CD8-positive, alpha-beta memory T cell (primary cell): Measurements from ENCODE around the gene TRIM39. TPM values are rescaled to one million over a fixed set of nuclear protein-coding genes. Genes with fewer than 3 reads are reported as not detected.
A peak's percentile ranks its signal among the peaks of the same experiment; 100 is the strongest.
"Not testable (repeated sequence)": the region's sequence is repeated elsewhere in the genome, so short reads cannot be mapped to it uniquely, and the experiment has no call there.

Experiments
- CTCF ChIA-PET: fragments of 350-600 bp; sonication (Branson Sonifier 250); formaldehyde crosslinking; loops from one replicate; lab custom pipeline; 2021; ENCODE audit warnings: antibody characterized with exemption; lab: Charles Lee
- POLR2A ChIA-PET: fragments of 350-600 bp; sonication (Branson Sonifier 250); formaldehyde crosslinking; loops from one replicate; lab custom pipeline; 2021; ENCODE audit warnings: antibody characterized with exemption; lab: Charles Lee
- DNase-seq, 5 donors: peaks; one replicate each; pipeline versions ENCODE4 v3.0.0 to v3.0.0-alpha.2; 2020 to 2022; ENCODE audit warnings: mixed read lengths in 1 of 5
- H3K27ac ChIP-seq: one replicate; pipeline ENCODE4 v1.7.0; 2013; ENCODE audit warnings: low read depth, mild to moderate bottlenecking, low read length, moderate library complexity
- H3K27me3 ChIP-seq: 2 replicates; pipeline ENCODE4 v1.7.0; 2013; ENCODE audit warnings: low read length, mild to moderate bottlenecking; ENCODE audit not compliant: insufficient read depth, poor library complexity, severe bottlenecking
- H3K36me3 ChIP-seq: 2 replicates; pipeline ENCODE4 v1.7.0; 2013; ENCODE audit warnings: mild to moderate bottlenecking, low read length, moderate library complexity; ENCODE audit not compliant: insufficient read depth
- H3K4me1 ChIP-seq: 2 replicates; pipeline ENCODE4 v1.7.0; 2013; ENCODE audit warnings: mild to moderate bottlenecking, low read length, moderate library complexity; ENCODE audit not compliant: insufficient read depth
- H3K4me3 ChIP-seq: 2 replicates; pipeline ENCODE4 v1.7.0; 2013; ENCODE audit warnings: mild to moderate bottlenecking, low read length
- H3K9me3 ChIP-seq: 2 replicates; pipeline ENCODE4 v1.7.0; 2013; ENCODE audit warnings: mild to moderate bottlenecking, low read length
- H3K27ac Mint-ChIP-seq, 8 donors: one replicate each; pipeline ENCODE4 v1.8.0; 2020 to 2021; ENCODE audit warnings: mixed read lengths in 8 of 8, mild to moderate bottlenecking in 6 of 8, inconsistent platforms in 3 of 8, moderate library complexity in 3 of 8
- H3K27me3 Mint-ChIP-seq, 2 donors: one replicate each; pipeline ENCODE4 v1.8.0; 2020 to 2021; ENCODE audit warnings: mixed read lengths in 2 of 2, mild to moderate bottlenecking in 1 of 2, moderate library complexity in 1 of 2
- H3K36me3 Mint-ChIP-seq, 3 donors: one replicate each; pipeline ENCODE4 v1.8.0; 2020 to 2021; ENCODE audit warnings: mixed read lengths in 3 of 3, inconsistent platforms in 1 of 3, mild to moderate bottlenecking in 1 of 3
- H3K4me1 Mint-ChIP-seq, 3 donors: one replicate each; pipeline ENCODE4 v1.8.0; 2020 to 2021; ENCODE audit warnings: mixed read lengths in 3 of 3, inconsistent platforms in 1 of 3, mild to moderate bottlenecking in 1 of 3
- H3K4me3 Mint-ChIP-seq, 7 donors: one replicate each; pipeline ENCODE4 v1.8.0; 2020 to 2021; ENCODE audit warnings: mixed read lengths in 7 of 7, mild to moderate bottlenecking in 6 of 7, moderate library complexity in 4 of 7, inconsistent platforms in 2 of 7
- H3K9me3 Mint-ChIP-seq, 5 donors: one replicate each; pipeline ENCODE4 v1.8.0; 2020 to 2022; ENCODE audit warnings: mixed read lengths in 5 of 5, mild to moderate bottlenecking in 3 of 5, moderate library complexity in 2 of 5, inconsistent platforms in 1 of 5
- polyA plus RNA-seq: library from polyadenylated mRNA; unstranded; fragments of 300-500 nt; fragmentation: Illumina TruSeq; gene quantifications from one replicate; pipeline ENCODE4 v1.2.3, GENCODE V29; 2021
- total RNA-seq, 2 experiments: library from RNA; stranded (reverse); gene quantifications; one replicate each; pipeline ENCODE4 v1.2.3, GENCODE V29; 2021

The TRIM39 gene
- total and polyA plus RNA-seq, 3 experiments from 2014 or later, result 12.0 to 21.9 (median 19.9) TPM

- Mint-ChIP-seq H3K27me3 (peaks cover 33 to 71% of the 10 kb centered on the region in 2 donors), H3K4me1 (peaks cover 7 to 10% (median 10%) of the 10 kb centered on the region in 3 donors), H3K27ac (no peak overlapping the region)
Observed at GRCh38 chr6:30356536-30356935, 29.8 kb downstream of the TRIM39 start.

GRCh38 chr6:30357678-30358540, 31.2 kb downstream of the TRIM39 start:
- H3K4me1 ChIP-seq, result peaks cover 5% of the 10 kb centered on the region
- no peaks in the 10 kb centered on the region for H3K9me3 ChIP-seq
- POLR2A ChIA-PET, result interaction anchor here (1.4 kb wide), 1 partner anchor 32 kb away, joined by 6 read pairs; no protein-coding TSS in a partner anchor
- peaks cover 48% of the 10 kb centered on the region for H3K27me3 ChIP-seq
- peaks cover 7 to 10% (median 10%) of the 10 kb centered on the region in 3 donors for H3K4me1 Mint-ChIP-seq
- H3K27ac ChIP-seq, result no peak overlapping the region
- peak; percentile 29 to 66 (median 47) for DNase-seq
- H3K4me3 Mint-ChIP-seq, result peak overlapping the region; percentile 63 to 93 (median 86)
- peak overlapping the region in 1 of 8 donors; percentile 66 for H3K27ac Mint-ChIP-seq
- peak overlapping the region; percentile 66 for H3K4me3 ChIP-seq
- H3K9me3 Mint-ChIP-seq, result peaks cover 0 to 4% (median 0%) of the 10 kb centered on the region in 5 donors
- H3K36me3 Mint-ChIP-seq, result no peaks in the 10 kb centered on the region
- CTCF ChIA-PET, result interaction anchor here (1.0 to 1.7 kb wide), 7 partner anchors 10 to 95 kb away, joined by 3 to 10 read pairs (median 4); no protein-coding TSS in a partner anchor
- H3K27me3 Mint-ChIP-seq, result peaks cover 31 to 76% of the 10 kb centered on the region in 2 donors
- no peaks in the 10 kb centered on the region for H3K36me3 ChIP-seq

More at GRCh38 chr6:30356536-30356935, 29.8 kb downstream of the TRIM39 start:
- Histone ChIP-seq H3K9me3 (no peaks in the 10 kb centered on the region), H3K4me1 (peaks cover 5% of the 10 kb centered on the region), H3K4me3 (no peak overlapping the region), H3K27ac (no peak overlapping the region), H3K36me3 (no peaks in the 10 kb centered on the region), H3K27me3 (peaks cover 46% of the 10 kb centered on the region)
- no peak overlapping the region for H3K4me3 Mint-ChIP-seq
- ChIA-PET POLR2A (no interaction called here), CTCF (no interaction called here)
- no peaks in the 10 kb centered on the region for H3K9me3 Mint-ChIP-seq
- H3K36me3 Mint-ChIP-seq, result no peaks in the 10 kb centered on the region
- DNase-seq, result no peak

- no peaks in the 10 kb centered on the region for H3K36me3 ChIP-seq
- H3K4me1 ChIP-seq, result peaks cover 5% of the 10 kb centered on the region
- Mint-ChIP-seq H3K27ac (no peak overlapping the region), H3K9me3 (peaks cover 0 to 4% (median 0%) of the 10 kb centered on the region in 5 donors), H3K36me3 (no peaks in the 10 kb centered on the region), H3K27me3 (peaks cover 31 to 83% of the 10 kb centered on the region in 2 donors), H3K4me3 (no peak overlapping the region), H3K4me1 (peaks cover 7 to 10% (median 10%) of the 10 kb centered on the region in 3 donors)
- CTCF ChIA-PET, result interaction anchor here (1.1 to 1.7 kb wide), 3 partner anchors 8 to 52 kb away, joined by 3 to 8 read pairs (median 4); no protein-coding TSS in a partner anchor
- H3K27ac ChIP-seq, result no peak overlapping the region
- no peaks in the 10 kb centered on the region for H3K9me3 ChIP-seq
- POLR2A ChIA-PET, result interaction anchor here (1.4 kb wide), 1 partner anchor 33 kb away, joined by 6 read pairs; no protein-coding TSS in a partner anchor
- DNase-seq, result no peak
- no peak overlapping the region for H3K4me3 ChIP-seq
- H3K27me3 ChIP-seq, result peaks cover 48% of the 10 kb centered on the region
Observed at GRCh38 chr6:30359276-30359675, 32.5 kb downstream of the TRIM39 start.

- H3K9me3 ChIP-seq, result no peaks in the 10 kb centered on the region
- no peaks in the 10 kb centered on the region for H3K36me3 ChIP-seq
- CTCF ChIA-PET, result interaction anchor here (0.9 kb wide), 1 partner anchor 38 kb away, joined by 3 read pairs; no protein-coding TSS in a partner anchor
- DNase-seq, result no peak
- Mint-ChIP-seq H3K27me3 (peaks cover 29 to 84% of the 10 kb centered on the region in 2 donors), H3K27ac (no peak overlapping the region), H3K36me3 (no peaks in the 10 kb centered on the region), H3K4me3 (no peak overlapping the region), H3K9me3 (peaks cover 0 to 4% (median 0%) of the 10 kb centered on the region in 5 donors), H3K4me1 (peaks cover 7 to 10% (median 10%) of the 10 kb centered on the region in 3 donors)
- H3K4me3 ChIP-seq, result no peak overlapping the region
- POLR2A ChIA-PET, result no interaction called here
- H3K4me1 ChIP-seq, result peaks cover 5% of the 10 kb centered on the region
- H3K27ac ChIP-seq, result no peak overlapping the region
- H3K27me3 ChIP-seq, result peaks cover 53% of the 10 kb centered on the region
Observed at GRCh38 chr6:30360139-30360538, 33.4 kb downstream of the TRIM39 start.

GRCh38 chr6:30361661-30362060, 34.9 kb downstream of the TRIM39 start:
- CTCF ChIA-PET, result no interaction called here
- H3K9me3 ChIP-seq, result no peaks in the 10 kb centered on the region
- peaks cover 5% of the 10 kb centered on the region for H3K4me1 ChIP-seq
- no peak overlapping the region for H3K4me3 ChIP-seq
- H3K27me3 ChIP-seq, result peaks cover 54% of the 10 kb centered on the region
- POLR2A ChIA-PET, result no interaction called here
- Mint-ChIP-seq H3K9me3 (peaks cover 0 to 4% (median 0%) of the 10 kb centered on the region in 5 donors), H3K4me1 (peaks cover 7 to 10% (median 10%) of the 10 kb centered on the region in 3 donors), H3K27me3 (peaks cover 42 to 90% of the 10 kb centered on the region in 2 donors), H3K4me3 (no peak overlapping the region), H3K36me3 (peaks cover 0 to 4% (median 0%) of the 10 kb centered on the region in 3 donors), H3K27ac (no peak overlapping the region)
- H3K36me3 ChIP-seq, result no peaks in the 10 kb centered on the region
- H3K27ac ChIP-seq, result no peak overlapping the region
- no peak for DNase-seq

- H3K27ac Mint-ChIP-seq, result no peak overlapping the region
- ChIA-PET POLR2A (no interaction called here), CTCF (no interaction called here)
- Histone ChIP-seq H3K27ac (no peak overlapping the region), H3K4me1 (no peaks in the 10 kb centered on the region), H3K27me3 (peaks cover 42% of the 10 kb centered on the region), H3K4me3 (no peak overlapping the region), H3K36me3 (no peaks in the 10 kb centered on the region), H3K9me3 (no peaks in the 10 kb centered on the region)
- no peak for DNase-seq
- H3K36me3 Mint-ChIP-seq, result peaks cover 0 to 4% (median 1%) of the 10 kb centered on the region in 3 donors
- H3K9me3 Mint-ChIP-seq, result peaks cover 0 to 4% (median 0%) of the 10 kb centered on the region in 5 donors
- no peaks in the 10 kb centered on the region for H3K4me1 Mint-ChIP-seq
- peaks cover 33 to 86% of the 10 kb centered on the region in 2 donors for H3K27me3 Mint-ChIP-seq
- no peak overlapping the region for H3K4me3 Mint-ChIP-seq
Observed at GRCh38 chr6:30363459-30363858, 36.7 kb downstream of the TRIM39 start.

GRCh38 chr6:30364591-30364990, 37.9 kb downstream of the TRIM39 start:
- peaks cover 0 to 4% (median 0%) of the 10 kb centered on the region in 5 donors for H3K9me3 Mint-ChIP-seq
- H3K27ac ChIP-seq, result no peak overlapping the region
- POLR2A ChIA-PET, result no interaction called here
- peaks cover 32% of the 10 kb centered on the region for H3K27me3 ChIP-seq
- H3K27me3 Mint-ChIP-seq, result peaks cover 32 to 89% of the 10 kb centered on the region in 2 donors
- H3K36me3 Mint-ChIP-seq, result peaks cover 0 to 4% (median 1%) of the 10 kb centered on the region in 3 donors
- H3K27ac Mint-ChIP-seq, result no peak overlapping the region
- H3K4me3 Mint-ChIP-seq, result no peak overlapping the region
- DNase-seq, result no peak
- H3K4me1 ChIP-seq, result no peaks in the 10 kb centered on the region
- H3K9me3 ChIP-seq, result no peaks in the 10 kb centered on the region
- no peak overlapping the region for H3K4me3 ChIP-seq
- no peaks in the 10 kb centered on the region for H3K36me3 ChIP-seq
- CTCF ChIA-PET, result no interaction called here
- H3K4me1 Mint-ChIP-seq, result no peaks in the 10 kb centered on the region

- CTCF ChIA-PET, result interaction anchor here (0.6 kb wide), 1 partner anchor 226 kb away, joined by 4 read pairs; no protein-coding TSS in a partner anchor
- H3K4me1 Mint-ChIP-seq, POLR2A ChIA-PET, H3K27ac Mint-ChIP-seq, H3K9me3 Mint-ChIP-seq, H3K4me1 ChIP-seq, H3K36me3 Mint-ChIP-seq, DNase-seq, H3K4me3 Mint-ChIP-seq, H3K9me3 ChIP-seq, H3K4me3 ChIP-seq, H3K36me3 ChIP-seq, H3K27ac ChIP-seq: not testable (repeated sequence)
- peaks cover 15% of the 10 kb centered on the region for H3K27me3 ChIP-seq
- peaks cover 31 to 53% of the 10 kb centered on the region in 2 donors for H3K27me3 Mint-ChIP-seq
Observed at GRCh38 chr6:30369280-30369679, 42.6 kb downstream of the TRIM39 start.
